CD4-positive, alpha-beta T cell (primary cell): ENCODE data around the gene REV3L. TPM values are rescaled to one million over a fixed set of nuclear protein-coding genes. Genes with fewer than 3 reads are reported as not detected.

ENCODE experiments used
- ATAC-seq: fragments of 200-7000 bp; cut with Tn5 transposase; one replicate; pipeline ENCODE4 v1.10.0; 2022; ENCODE audit warnings: mild to moderate bottlenecking; ENCODE audit not compliant: poor library complexity
- CTCF ChIA-PET: fragments of 350-600 bp; sonication (Branson Sonifier 250); formaldehyde crosslinking; loops from one replicate; lab custom pipeline; 2021; ENCODE audit warnings: antibody characterized with exemption, inconsistent platforms; lab: Charles Lee
- POLR2A ChIA-PET: fragments of 350-600 bp; sonication (Branson Sonifier 250); formaldehyde crosslinking; loops from one replicate; lab custom pipeline; 2021; ENCODE audit warnings: antibody characterized with exemption, inconsistent platforms; lab: Charles Lee
- DNase-seq, 14 experiments: peaks; one replicate each; pipeline ENCODE4 v3.0.0-alpha.2; 2013 to 2020; ENCODE audit warnings: mixed read lengths in 2 of 14
- H3K27ac ChIP-seq, 2 donors: one replicate each; pipeline versions ENCODE4 v1.5.1 to v1.7.0; 2013; ENCODE audit warnings: low read length in 2 of 2, low read depth in 1 of 2, mild to moderate bottlenecking in 1 of 2
- H3K27me3 ChIP-seq, 2 experiments: 1 replicate in 1 of 2; 2 replicates in 1 of 2; pipeline versions ENCODE4 v1.6.1 to v1.7.0; 2013; ENCODE audit warnings: low read length in 2 of 2, control low read depth in 1 of 2, mild to moderate bottlenecking in 1 of 2, moderate library complexity in 1 of 2; ENCODE audit not compliant: insufficient read depth in 2 of 2, control insufficient read depth in 1 of 2
- H3K36me3 ChIP-seq: one replicate; pipeline ENCODE4 v1.6.1; 2013; ENCODE audit warnings: low read length, control low read depth; ENCODE audit not compliant: insufficient read depth
- H3K4me1 ChIP-seq: one replicate; pipeline ENCODE4 v1.6.1; 2013; ENCODE audit warnings: low read length, control low read depth; ENCODE audit not compliant: insufficient read depth
- H3K4me3 ChIP-seq: one replicate; pipeline ENCODE4 v1.5.1; 2013; ENCODE audit warnings: mild to moderate bottlenecking, low read length, moderate library complexity
- H3K9me3 ChIP-seq, 2 experiments: 1 replicate in 1 of 2; 2 replicates in 1 of 2; pipeline versions ENCODE4 v1.6.1 to v1.7.0; 2013; ENCODE audit warnings: low read length in 2 of 2, mild to moderate bottlenecking in 2 of 2, control low read depth in 1 of 2, moderate library complexity in 1 of 2; ENCODE audit not compliant: control insufficient read depth in 1 of 2, insufficient read depth in 1 of 2
- H3K27ac Mint-ChIP-seq: one replicate; pipeline ENCODE4 v1.8.0; 2020; ENCODE audit warnings: mixed read lengths
- H3K27me3 Mint-ChIP-seq: one replicate; pipeline ENCODE4 v1.8.0; 2021; ENCODE audit warnings: mixed read lengths
- H3K36me3 Mint-ChIP-seq: one replicate; pipeline ENCODE4 v1.8.0; 2021; ENCODE audit warnings: low read depth, mixed read lengths
- H3K4me1 Mint-ChIP-seq: one replicate; pipeline ENCODE4 v1.8.0; 2021; ENCODE audit warnings: low read depth, mixed read lengths
- H3K4me3 Mint-ChIP-seq: one replicate; pipeline ENCODE4 v1.8.0; 2020; ENCODE audit warnings: mild to moderate bottlenecking, mixed read lengths
- H3K9me3 Mint-ChIP-seq: one replicate; pipeline ENCODE4 v1.8.0; 2020; ENCODE audit warnings: mixed read lengths
- intact Hi-C, 2 experiments: fragments of 100-400 bp; cut with DNase I in 1 of 2; cut with micrococcal nuclease in 1 of 2; formaldehyde crosslinking; loops; one replicate each; pipeline versions ENCODE4 v1.15.1 to v1.9.0; 2023 to 2025; cut with DNase I, micrococcal nuclease
- total RNA-seq, 174 experiments: library from RNA in 2 of 174; stranded (reverse) in 2 of 174; gene quantifications; one replicate each; pipeline ENCODE4 v1.2.3 and lab custom pipeline; 2021 to 2026
- TF ChIP-seq, protein P1 (sequence below): fragments of 200-600 bp; IDR thresholded peaks from one replicate; pipeline ENCODE4 v1.8.0; 2022; ENCODE audit warnings: antibody characterized with exemption, mild to moderate bottlenecking

Gene REV3L
- total RNA-seq, 2 experiments from 2014 or later, result 17.0 to 20.6 TPM

DNA sequence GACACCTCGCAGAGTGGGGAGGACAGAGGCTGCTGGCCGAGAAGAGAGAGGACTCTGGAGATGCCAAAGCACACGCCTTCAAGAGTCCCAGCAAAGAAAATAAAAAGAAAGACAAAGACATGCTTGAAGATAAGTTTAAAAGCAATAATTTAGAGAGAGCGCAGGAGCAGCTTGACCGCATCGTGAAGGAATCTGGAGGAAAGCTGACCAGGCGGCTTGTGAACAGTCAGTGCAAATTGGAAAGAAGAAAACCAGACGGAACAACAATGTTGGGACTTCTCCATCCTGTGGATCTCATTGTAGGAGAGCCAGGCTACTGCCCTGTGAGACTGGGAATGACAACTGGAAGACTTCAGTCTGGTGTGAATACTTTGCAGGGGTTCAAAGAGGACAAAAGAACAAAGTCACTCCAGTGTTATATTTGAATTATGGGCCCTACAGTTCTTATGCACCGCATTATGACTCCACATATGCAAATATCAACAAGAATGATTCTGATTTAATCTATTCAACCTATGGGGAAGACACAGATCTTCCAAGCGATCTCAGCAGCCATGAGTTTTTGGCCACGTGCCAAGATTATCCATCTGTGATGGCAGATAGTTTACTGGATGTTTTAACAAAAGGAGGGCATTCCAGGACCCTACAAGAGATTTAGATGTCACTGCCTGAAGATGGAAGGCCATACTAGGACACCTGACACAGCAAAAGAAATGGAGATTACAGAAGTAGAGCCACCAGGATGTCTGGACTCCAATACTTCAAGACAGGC lies 52.2 kb downstream of the REV3L start:
- no peak overlapping the region for H3K4me3 ChIP-seq
- POLR2A ChIA-PET, result no interaction called here
- H3K4me1 Mint-ChIP-seq, result peaks cover 62% of the 10 kb centered on the region

DNA sequence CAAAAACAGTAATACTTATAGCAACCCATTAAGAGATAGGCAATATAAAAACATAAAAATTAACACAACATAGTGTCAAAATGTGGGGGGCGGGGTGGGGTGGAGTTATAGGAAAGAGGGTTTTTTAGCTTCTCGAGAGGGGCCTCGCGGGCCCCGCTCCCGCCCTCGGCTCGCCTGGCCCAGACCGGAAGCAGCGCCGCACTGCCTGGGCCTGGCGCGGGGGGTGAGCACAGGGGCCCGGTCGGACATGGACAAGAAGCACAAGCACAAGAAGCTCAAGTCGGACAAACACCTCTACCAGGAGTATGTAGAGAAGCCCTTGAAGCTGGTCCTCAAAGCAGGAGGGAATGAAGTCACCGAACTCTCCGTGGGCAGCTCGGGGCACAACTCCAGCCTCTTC lies 53.4 kb downstream of the REV3L start:
- intact Hi-C loops, result no loop called here
- Mint-ChIP-seq H3K4me1 (peaks cover 60% of the 10 kb centered on the region), H3K27me3 (no peaks in the 10 kb centered on the region), H3K27ac (no peak overlapping the region), H3K36me3 (peaks cover 39% of the 10 kb centered on the region), H3K9me3 (peaks cover 16% of the 10 kb centered on the region), H3K4me3 (no peak overlapping the region)
- TF ChIP-seq, protein P1, sequence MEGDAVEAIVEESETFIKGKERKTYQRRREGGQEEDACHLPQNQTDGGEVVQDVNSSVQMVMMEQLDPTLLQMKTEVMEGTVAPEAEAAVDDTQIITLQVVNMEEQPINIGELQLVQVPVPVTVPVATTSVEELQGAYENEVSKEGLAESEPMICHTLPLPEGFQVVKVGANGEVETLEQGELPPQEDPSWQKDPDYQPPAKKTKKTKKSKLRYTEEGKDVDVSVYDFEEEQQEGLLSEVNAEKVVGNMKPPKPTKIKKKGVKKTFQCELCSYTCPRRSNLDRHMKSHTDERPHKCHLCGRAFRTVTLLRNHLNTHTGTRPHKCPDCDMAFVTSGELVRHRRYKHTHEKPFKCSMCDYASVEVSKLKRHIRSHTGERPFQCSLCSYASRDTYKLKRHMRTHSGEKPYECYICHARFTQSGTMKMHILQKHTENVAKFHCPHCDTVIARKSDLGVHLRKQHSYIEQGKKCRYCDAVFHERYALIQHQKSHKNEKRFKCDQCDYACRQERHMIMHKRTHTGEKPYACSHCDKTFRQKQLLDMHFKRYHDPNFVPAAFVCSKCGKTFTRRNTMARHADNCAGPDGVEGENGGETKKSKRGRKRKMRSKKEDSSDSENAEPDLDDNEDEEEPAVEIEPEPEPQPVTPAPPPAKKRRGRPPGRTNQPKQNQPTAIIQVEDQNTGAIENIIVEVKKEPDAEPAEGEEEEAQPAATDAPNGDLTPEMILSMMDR, result no peak
- peaks cover 11% of the 10 kb centered on the region for H3K4me1 ChIP-seq
- DNase-seq, result no peak
- CTCF ChIA-PET, result no interaction called here
- H3K4me3 ChIP-seq, result no peak overlapping the region
- H3K9me3 ChIP-seq, result peaks cover 6 to 9% of the 10 kb centered on the region in 2 experiments
- H3K36me3 ChIP-seq, result no peaks in the 10 kb centered on the region
- ATAC-seq, result no peak
- POLR2A ChIA-PET, result no interaction called here
- no peaks in the 10 kb centered on the region for H3K27me3 ChIP-seq
- no peak overlapping the region for H3K27ac ChIP-seq

More for the DNA sequence above, 52.2 kb downstream of the REV3L start:
- Mint-ChIP-seq H3K27me3 (no peaks in the 10 kb centered on the region), H3K9me3 (peaks cover 18% of the 10 kb centered on the region), H3K27ac (no peak overlapping the region), H3K36me3 (peaks cover 46% of the 10 kb centered on the region), H3K4me3 (no peak overlapping the region)
- intact Hi-C loops, result loop anchor here in 1 of 2 experiments (5.0 kb wide), 1 partner anchor 47 kb away; no protein-coding TSS in a partner anchor
- CTCF ChIA-PET, result no interaction called here
- H3K36me3 ChIP-seq, result no peaks in the 10 kb centered on the region
- peaks cover 6% of the 10 kb centered on the region for H3K4me1 ChIP-seq
- ATAC-seq (no peak), DNase-seq (no peak)
- H3K27ac ChIP-seq, result no peak overlapping the region
- no peaks in the 10 kb centered on the region for H3K27me3 ChIP-seq
- TF ChIP-seq, protein P1, result no peak
- peaks cover 6 to 9% of the 10 kb centered on the region in 2 experiments for H3K9me3 ChIP-seq

DNA sequence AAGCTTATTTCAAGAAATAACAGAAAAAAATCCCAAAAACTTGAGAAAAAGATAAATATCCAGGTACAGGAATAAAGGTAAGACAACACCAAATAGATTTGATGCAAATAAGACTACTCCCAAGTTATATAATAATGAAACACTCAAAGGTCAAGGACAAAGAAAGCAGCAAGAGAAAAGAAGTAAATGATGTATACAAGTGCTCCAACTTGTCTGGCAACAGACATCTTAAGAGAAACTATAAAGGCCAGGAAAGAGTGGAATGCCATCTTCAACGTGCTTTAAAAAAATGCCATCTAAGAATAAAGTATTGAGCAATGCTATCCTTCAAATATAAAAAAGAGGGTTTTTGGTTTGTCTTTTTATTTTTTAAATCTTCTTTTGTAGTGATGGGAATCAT lies 54.2 kb downstream of the REV3L start:
- peaks cover 39% of the 10 kb centered on the region for H3K36me3 Mint-ChIP-seq
- peaks cover 64% of the 10 kb centered on the region for H3K4me1 Mint-ChIP-seq
- Histone ChIP-seq H3K4me1 (peaks cover 14% of the 10 kb centered on the region), H3K27me3 (no peaks in the 10 kb centered on the region), H3K36me3 (no peaks in the 10 kb centered on the region), H3K27ac (no peak overlapping the region), H3K4me3 (no peak overlapping the region), H3K9me3 (peaks cover 6 to 9% of the 10 kb centered on the region in 2 experiments)
- TF ChIP-seq, protein P1, result no peak
- ATAC-seq (no peak), DNase-seq (no peak)
- CTCF ChIA-PET, result no interaction called here
- no peak overlapping the region for H3K4me3 Mint-ChIP-seq
- H3K27me3 Mint-ChIP-seq, result no peaks in the 10 kb centered on the region
- H3K27ac Mint-ChIP-seq, result no peak overlapping the region
- POLR2A ChIA-PET, result no interaction called here
- peaks cover 16% of the 10 kb centered on the region for H3K9me3 Mint-ChIP-seq
- intact Hi-C loops, result no loop called here
